Gastroesophageal sphincter (tissue), 3 donors: Measurements from ENCODE around the gene ARHGAP5.

Experiments
- CTCF ChIP-seq, 4 experiments: fragments of 200-600 bp in 2 of 4; fragments of 450-650 bp in 2 of 4; sonication (generic) in 1 of 4; IDR thresholded peaks; one replicate each; pipeline ENCODE4 v1.5.1; 2017 to 2019; ENCODE audit warnings: antibody characterized with exemption in 4 of 4, mild to moderate bottlenecking in 2 of 4, moderate library complexity in 2 of 4
- POLR2A ChIP-seq, 2 donors: fragments of 450-650 bp; IDR thresholded peaks; one replicate each; pipeline ENCODE4 v1.6.1; 2017; ENCODE audit warnings: antibody characterized with exemption in 2 of 2, mild to moderate bottlenecking in 2 of 2, moderate library complexity in 1 of 2

DNA sequence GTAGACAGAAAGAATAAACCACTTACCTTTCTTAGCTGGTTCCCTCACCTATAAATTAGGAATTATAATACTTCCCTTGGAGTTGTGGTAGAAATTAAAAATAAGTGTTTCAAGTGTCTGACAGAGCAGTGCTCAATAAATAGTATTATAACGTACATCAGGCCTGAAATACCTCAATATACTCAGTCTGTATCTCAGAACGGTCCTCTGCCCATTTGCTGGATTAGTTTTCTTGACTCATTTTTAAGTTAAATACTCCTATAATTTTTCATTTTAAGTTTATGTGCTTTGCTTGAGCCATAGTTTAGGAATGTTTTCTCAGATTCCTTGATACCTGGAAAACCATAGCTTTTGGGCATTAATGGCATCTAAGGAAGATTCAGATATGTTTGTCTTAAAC lies 22.4 kb downstream of the ARHGAP5 start:
- TF ChIP-seq POLR2A (IDR thresholded peaks at IDR 0.05) (no peak), CTCF (IDR thresholded peaks at IDR 0.05) (no peak)
